Fibroblast of the aortic adventitia (primary cell): Measurements from ENCODE around the gene ANKRD33. TPM values are rescaled to one million over a fixed set of nuclear protein-coding genes. Genes with fewer than 3 reads are reported as not detected.

Experiments used
- DNase-seq: peaks from one replicate; pipeline ENCODE4 v3.0.0-alpha.2; 2010; ENCODE audit warnings: low read depth
- H3K4me3 ChIP-seq: 2 replicates; pipeline ENCODE4 v1.5.1; 2011; ENCODE audit warnings: low read depth, mild to moderate bottlenecking, control low read depth, low read length, moderate library complexity
- total RNA-seq: library from RNA; depleted of rRNA; stranded (reverse); fragments of >200 nt; gene quantifications from 2 replicates; pipeline ENCODE4 v1.2.3, GENCODE V29; 2012; ENCODE audit warnings: low replicate concordance
- TF ChIP-seq, protein P1 (sequence below): IDR thresholded peaks from 2 replicates; pipeline ENCODE4 v1.5.1; 2011; ENCODE audit warnings: mild to moderate bottlenecking, low read length, control low read depth, inconsistent platforms; ENCODE audit not compliant: insufficient read depth

The ANKRD33 gene
- total RNA-seq, 1 donor = 0.09 TPM

GRCh38 chr12:51845482-51845881, 42.4 kb upstream of the ANKRD33 start:
- DNase-seq = no peak
- H3K4me3 ChIP-seq = no peak overlapping the region
- TF ChIP-seq, protein P1, sequence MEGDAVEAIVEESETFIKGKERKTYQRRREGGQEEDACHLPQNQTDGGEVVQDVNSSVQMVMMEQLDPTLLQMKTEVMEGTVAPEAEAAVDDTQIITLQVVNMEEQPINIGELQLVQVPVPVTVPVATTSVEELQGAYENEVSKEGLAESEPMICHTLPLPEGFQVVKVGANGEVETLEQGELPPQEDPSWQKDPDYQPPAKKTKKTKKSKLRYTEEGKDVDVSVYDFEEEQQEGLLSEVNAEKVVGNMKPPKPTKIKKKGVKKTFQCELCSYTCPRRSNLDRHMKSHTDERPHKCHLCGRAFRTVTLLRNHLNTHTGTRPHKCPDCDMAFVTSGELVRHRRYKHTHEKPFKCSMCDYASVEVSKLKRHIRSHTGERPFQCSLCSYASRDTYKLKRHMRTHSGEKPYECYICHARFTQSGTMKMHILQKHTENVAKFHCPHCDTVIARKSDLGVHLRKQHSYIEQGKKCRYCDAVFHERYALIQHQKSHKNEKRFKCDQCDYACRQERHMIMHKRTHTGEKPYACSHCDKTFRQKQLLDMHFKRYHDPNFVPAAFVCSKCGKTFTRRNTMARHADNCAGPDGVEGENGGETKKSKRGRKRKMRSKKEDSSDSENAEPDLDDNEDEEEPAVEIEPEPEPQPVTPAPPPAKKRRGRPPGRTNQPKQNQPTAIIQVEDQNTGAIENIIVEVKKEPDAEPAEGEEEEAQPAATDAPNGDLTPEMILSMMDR = no peak

GRCh38 chr12:51846271-51846691, 41.6 kb upstream of the ANKRD33 start:
- TF ChIP-seq, protein P1 = no peak
- no peak for DNase-seq
- H3K4me3 ChIP-seq = no peak overlapping the region

DNA sequence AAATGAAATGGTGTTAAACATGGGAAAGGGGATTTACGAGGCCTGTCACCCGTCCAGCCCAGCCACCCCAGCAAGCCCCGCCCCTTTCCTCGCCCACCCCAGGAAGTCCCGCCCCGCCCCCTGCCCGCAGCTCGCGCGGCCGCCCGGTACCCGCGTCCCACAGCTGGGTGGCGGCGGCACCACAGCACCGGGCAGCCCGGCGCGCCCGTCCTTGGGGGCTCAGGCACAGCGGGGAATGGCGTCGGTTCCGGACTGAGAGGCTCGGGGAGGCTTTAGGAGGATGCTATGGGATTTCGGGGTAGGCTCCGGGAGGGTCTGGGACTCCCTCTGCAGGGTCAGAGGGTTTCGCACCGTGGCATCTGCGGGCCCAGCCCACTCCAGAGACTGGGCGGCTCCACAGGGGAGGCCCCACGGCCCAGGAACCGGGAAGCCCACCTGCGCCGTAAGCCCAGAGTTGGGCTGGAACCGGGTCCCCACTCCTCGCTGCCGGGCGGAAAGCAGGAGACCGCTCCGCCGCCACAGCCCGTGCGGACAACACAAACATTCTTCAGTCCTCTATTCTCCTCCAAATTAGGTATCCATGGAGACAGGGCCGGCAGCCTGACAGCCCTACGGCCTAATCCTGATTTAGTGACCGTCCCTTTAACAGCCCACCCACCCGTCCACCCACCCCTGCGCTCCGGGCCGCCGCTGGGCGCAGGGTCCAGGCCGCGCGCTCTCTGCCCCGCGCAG, 40.8 kb upstream of the ANKRD33 start:
- peak overlapping the region; percentile 46 for H3K4me3 ChIP-seq
- TF ChIP-seq, protein P1 = no peak
- no peak for DNase-seq

GRCh38 chr12:51847643-51848325, 40.1 kb upstream of the ANKRD33 start:
- TF ChIP-seq, protein P1 = no peak
- no peak overlapping the region for H3K4me3 ChIP-seq
- no peak for DNase-seq

- TF ChIP-seq, protein P1 = no peak
- DNase-seq = no peak
- no peak within 1 kb of the TSS for H3K4me3 ChIP-seq
Observed at GRCh38 chr12:51848326-51848727, 39.6 kb upstream of the ANKRD33 start, which contains the start of gene FIGNL2. TSS of gene FIGNL2 (minus strand) at chr12:51848718. CDS start at chr12:51822413, 26,305 bp downstream.

GRCh38 chr12:51848841-51849735, 38.8 kb upstream of the ANKRD33 start:
- DNase-seq = no peak
- TF ChIP-seq, protein P1 = no peak
- no peak overlapping the region for H3K4me3 ChIP-seq
